HG03457 (cell line): Measurements from ENCODE around the gene TSPAN14.

Source experiments
- ATAC-seq: cut with Tn5 transposase; IDR thresholded peaks from one replicate; pipeline ENCODE4 v1.9.1; 2021; ENCODE audit warnings: moderate number of reproducible peaks; ENCODE audit not compliant: unreplicated experiment

Gene TSPAN14

DNA sequence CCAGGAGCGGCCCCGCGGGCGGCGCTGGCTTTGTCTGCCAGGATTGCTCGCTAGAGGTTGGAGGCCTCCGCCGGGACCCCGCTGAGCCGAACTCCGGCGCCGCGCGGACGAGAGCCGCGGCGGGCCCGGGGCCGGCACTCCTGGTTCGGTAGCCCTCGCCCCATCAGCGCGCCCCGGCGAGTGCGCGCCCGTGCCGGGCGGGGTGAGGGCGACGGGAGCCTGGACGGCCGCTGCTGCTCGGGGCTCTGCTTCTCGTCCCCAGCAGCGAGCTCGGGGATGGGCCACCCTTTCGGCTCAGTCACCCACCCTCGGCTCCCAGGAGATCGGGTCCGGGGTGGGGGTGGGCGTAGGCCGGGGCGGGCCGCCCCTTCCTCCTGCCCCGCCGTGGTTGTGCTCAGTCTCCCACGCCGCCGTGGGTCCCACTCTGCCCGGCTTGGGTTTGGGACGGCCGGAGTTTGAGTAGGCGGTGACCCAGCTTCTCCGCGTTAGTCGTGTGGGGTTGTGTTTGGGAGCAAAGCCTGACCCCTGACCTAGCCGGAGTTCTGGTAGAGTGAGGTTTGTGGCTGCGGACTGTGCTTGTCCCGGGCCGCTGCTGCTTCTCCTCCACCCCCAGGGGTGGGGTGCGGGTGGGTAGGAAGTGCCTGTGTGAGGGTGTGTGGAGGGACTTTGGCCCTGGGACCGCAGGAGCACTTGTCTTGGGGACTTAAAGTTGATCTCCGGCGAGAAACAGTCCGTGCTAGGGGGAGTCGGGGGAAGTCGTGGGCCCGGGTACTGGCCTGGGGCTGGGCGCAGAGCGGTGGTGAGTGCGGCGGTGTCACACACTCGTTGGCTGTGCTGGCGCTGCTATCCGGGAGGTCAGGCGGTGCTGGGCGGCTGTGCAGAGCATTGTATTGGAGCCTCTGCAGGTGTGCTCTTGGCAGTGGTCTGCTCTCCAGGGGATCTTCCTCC lies 677 bp downstream of the TSPAN14 start:
- ATAC-seq = peak; percentile 15

DNA sequence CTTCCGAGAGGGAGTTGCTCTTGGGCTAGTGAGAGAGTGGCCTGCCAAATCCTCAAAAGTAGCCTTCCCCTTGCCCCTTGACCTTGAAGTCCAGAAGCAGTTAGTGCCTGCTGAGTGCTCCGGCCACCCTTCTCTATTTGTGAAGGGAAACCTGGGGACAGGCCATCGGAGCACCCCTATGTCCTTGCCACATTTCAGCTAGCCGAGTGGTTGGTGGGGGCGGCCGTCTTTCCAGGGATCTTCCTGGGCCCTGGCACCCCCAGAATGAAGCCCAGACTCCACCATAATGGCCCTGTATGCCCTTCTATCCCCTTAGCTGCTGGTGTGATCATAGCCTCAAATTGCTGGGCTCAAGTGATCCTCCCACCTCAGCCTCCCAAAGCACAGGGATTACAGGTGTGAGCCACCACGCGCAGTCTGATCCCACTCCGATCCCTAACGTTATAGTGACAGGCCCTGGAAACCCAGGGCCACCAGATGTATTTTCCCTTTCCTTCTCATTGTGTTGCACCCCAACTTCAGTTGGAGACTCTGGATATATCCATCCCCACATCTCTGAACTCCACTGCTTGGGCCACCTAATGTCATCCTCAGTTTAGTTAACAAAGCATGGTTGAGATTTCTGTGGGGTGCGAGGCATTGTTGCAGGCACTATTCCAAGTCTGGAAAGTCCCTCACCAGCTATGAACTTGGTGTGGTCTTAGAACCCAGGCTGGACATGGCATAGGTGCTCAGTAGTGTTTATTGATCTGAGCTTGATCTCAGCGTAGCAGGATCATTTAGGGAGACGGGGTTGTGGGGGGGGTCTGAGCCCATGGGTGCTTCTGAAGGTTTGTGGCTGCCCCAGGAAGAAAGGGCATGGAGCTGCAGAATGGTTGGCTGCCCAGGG lies 1.6 kb downstream of the TSPAN14 start:
- no peak for ATAC-seq

DNA sequence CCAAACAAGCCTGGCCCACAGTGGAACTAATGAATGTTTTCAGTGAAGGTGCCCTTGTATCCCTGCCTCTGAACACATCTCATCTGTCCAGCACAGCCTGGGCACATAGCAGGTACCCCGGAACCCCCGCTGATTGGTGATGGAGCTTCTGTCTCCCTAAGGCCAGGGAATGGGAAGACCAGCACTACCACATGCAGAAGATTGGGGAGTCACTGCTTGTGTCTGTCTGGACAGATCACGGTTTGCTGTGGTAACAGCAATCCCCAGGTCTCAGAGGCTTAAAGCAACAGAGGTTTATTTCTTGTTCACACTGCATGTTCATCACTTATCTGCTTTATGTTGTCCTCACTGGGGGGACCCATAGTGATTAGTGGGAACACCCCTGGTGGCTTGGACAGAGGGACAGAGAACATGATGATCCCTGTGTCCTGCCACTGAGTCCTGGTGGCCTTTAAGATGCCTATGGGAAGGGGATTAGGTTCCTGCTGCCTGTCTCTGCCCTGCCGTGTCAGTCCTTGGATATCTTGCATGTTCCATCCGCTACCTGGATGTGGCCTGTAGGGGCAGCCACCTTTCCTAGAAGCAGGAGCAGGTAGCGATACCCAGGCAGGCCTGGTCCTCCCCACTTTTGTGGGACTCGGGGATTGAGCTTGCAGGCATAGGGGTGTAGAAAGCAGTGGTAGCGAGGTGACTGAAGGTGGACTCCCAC lies 3.6 kb downstream of the TSPAN14 start:
- ATAC-seq = no peak

DNA sequence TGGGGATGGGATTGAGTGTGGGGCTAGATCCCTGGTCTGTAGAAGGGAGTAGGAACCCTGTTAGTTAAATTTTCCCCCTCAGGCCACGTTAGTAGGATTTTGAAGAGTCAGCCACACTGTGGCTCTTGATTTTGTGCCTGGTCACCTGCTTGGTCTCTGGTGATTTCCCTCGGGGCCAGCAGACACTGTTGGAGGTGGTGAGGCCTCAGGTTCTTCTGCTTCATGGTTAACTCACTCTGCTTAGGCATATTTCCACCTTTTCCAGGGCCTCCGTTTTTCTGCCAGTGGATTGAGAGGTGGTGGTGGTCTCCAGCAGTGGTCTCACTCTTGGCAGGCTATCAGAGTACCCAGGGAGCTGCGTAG lies 4.1 kb downstream of the TSPAN14 start:
- no peak for ATAC-seq

DNA sequence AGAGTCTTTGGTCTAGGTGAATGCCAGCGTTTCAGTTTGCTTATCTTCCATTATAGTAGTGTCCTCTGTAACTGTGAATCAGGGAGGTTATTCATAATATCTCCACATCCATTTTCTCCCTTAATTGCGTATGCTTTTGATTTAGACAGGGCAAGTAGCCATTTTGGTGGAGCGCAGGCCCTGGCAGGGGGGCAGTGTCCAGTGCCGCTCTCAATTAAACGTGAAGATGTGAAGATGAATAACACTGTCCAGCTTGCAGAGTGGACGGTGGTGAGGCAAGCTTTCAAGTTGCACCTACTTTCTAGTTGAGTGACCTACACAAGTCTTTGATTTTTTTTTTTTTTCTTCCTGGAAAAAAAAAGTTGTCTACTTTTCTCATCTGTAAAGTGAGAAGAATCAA lies 4.5 kb downstream of the TSPAN14 start:
- ATAC-seq = no peak

DNA sequence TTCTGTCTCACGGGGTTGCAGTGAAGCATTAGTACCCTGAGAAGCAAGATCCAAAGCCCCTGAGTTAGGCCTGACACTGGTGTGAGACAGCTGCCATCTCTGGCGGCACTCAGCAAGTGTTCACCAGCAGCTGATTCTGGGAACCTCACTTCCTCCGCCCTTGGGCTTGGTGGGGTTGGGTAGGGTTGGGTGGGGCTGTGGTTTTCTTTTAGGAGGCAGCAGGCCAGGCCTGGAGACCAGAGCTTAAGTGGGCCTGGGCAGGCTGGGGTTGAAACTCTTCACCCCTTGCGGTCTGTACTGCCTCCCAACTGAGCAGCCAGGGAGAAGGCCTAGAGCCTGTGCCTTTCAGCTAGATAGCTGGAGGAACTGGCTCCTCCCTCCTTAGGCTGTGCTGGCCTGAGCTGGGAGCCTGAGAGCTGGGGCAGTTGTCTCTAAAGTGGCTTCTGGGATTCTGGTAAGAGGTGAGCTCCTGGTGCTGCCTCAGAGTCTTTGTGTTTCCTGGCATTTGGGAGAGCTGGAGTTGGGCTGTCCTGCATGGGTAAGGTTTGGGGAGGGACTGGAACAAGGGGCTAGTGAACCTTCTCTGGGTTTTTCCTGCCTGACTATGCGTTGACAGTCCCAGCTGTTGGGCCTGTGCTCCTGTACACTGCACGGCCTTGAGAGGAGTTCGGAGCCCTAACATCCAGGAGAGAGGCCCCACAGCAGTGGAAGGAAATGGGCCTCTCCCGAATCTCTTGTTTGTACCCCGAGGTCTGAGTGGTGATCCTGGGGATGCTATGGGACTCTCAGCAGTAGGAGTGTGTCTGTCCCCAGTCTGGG lies 5.1 kb downstream of the TSPAN14 start:
- ATAC-seq = peak; percentile 54

DNA sequence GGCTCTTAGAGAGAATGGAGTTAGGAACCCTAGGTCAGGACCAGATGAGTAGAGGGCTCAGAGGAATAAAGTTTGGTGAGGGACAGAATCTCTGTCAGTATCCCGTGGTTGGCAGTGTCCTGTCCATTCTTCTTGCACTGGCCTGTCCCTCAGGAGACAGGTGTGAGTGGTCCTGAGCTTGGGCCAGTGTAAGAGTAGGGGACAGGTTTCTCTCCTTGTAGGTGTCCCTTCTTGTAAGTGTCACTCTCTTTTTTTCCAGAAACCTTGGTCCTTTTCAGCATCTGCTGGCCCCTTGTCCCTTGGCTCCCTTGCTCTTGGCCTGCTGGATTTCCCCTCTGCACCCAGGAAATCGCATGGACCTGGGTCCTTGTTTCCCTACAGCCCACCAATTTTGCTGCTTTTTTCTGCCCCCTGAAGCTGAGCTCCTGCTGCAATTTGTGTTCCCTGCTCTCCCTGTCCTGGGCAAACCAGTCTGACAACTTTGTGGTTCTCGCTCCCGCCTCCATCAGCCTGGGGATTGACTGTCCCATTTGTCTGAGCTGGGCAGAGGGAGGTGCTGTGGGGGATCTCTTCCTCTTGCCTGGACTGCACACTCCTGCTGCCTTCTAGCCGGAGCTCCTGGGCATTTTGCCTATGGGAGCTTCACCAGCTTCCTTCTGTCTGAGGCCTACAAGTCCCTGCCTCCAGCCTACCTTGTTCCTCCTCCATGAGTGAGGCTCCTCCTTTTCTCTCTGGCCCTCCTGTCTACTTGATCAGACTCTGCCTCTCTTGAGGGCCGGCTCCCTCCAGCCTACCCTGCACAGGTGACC lies 6.5 kb downstream of the TSPAN14 start:
- no peak for ATAC-seq

DNA sequence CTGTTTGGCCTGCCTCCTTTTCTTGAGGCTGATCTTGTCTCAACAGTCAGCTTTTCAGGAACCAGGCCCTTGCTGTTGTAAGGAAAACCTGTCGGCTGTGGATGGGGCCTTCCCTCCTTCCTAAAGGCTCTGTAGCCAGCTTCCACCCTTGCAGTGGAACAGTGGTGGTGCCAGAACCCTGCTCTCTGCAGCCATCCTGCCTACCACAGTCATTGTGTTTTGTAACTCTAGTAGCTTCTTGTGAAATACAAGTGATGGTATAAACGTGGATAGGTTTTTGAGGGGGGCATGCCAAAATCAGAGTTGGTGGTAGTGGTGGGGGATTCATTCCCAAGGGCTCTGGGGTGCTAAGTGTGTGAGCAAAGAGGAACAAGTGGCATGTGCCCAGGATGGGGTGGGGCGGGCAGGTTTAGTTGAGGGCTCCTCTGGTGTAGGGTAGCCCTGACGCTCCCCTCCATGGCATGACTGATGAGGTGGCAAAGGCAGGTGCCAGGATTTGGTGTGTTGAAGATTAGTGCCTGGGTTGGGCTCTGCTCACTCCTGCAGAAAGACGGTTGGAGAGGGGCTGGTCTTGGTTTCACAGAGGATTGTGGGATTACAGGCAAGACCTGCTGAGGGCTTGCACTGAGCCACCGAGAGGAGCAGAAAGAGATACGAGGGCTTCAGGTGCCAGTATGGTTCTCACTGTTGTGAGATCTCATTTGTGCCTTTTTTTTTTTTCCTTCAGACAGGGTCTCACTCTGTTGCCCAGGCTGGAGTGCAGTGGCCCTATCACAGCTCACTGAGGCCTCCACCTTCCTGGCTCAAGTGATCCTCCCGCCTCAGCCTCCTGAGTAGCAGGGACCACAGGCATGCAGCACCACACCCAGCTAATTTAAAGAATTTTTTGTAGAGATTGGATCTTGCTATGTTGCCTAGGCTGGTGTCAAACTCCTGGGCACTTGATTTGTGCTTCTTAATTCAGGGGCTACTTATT lies 7.4 kb downstream of the TSPAN14 start:
- ATAC-seq = no peak

DNA sequence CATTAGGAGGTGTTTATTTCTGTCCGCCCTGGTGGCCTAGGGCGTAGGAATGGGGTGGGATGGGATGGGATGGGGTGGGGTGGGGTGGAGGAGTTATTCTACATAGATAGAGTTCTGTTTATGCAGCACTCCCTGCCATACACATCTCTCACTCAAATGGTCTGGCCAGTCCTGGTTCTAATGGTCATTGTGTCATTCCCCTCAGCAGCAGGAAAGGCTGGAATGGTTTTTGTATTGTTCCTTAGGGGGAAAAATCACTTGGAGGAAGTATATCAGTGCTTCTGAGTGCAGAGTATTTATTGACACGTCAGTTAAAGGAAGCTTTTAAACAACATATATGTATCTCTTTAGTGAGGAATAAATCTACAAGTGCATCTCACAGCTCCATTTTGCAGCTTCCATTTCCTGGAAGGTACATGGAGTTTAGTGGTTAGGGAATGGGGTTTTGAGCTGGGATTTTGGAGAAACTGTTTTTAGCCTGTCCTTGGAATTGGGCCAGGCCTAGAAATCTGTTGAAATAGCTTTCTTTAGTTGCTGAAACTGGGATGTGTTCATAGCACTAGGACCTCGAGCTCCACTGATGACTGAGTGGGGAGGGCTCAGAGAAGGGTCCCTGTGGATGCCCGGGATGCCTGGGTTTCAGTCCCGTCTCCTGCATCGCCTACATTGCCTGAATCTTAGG lies 8.3 kb downstream of the TSPAN14 start:
- no peak for ATAC-seq

DNA sequence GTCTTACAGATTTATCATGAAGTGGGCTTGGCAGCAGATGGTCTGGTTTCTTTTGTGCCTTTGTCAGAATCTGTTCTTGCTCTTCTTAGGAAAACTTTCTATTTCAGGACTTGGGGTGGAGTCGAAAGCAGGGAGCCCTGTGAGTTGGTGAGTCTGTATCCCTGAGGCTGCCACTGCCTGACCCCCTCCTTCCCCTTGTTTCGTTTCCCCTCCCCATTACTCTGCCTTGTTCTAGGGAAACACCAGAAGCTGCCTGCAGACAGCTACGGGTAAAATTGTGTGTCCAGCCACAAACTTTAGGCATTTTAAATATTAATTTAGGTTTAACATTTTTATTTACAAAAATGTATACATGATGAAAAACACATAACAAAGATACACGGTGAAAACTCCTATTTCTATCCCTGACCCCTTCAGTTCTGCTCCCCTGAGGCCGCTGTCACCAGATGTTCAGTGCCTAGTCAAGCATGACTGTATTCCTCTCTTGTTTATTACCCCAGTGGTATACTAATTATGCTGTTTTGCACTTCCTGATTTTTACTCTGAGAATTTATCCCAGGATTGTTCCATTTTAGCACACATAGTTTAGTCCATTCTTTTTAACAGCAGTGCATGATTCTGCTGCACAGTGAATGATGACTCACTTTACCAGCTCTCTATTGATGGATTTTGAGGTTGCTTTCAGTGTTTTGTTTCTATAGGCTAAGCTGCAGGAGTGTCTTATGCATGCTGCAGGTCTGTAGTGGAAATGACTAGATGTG lies 9.1 kb downstream of the TSPAN14 start:
- no peak for ATAC-seq

DNA sequence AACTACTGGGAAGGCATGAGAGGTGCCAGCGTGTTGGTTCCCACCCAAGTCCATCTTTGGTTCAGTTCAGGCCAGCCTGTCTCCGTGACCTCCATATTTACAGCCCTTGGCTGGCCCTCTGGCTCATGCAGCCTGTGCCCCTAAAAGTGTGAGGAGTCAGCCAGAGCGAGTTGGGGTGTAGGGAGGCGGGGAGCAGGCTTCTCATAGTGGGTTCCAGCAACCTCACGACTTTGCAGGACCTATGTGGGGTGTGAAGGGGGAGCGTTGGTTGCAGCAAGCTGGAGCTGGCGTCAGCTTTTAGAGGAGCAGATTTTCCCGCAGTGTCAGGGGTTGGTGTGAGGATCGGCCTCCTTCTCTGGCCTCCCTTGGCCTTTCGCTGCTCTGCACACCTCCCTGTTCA lies 9.8 kb downstream of the TSPAN14 start:
- no peak for ATAC-seq

DNA sequence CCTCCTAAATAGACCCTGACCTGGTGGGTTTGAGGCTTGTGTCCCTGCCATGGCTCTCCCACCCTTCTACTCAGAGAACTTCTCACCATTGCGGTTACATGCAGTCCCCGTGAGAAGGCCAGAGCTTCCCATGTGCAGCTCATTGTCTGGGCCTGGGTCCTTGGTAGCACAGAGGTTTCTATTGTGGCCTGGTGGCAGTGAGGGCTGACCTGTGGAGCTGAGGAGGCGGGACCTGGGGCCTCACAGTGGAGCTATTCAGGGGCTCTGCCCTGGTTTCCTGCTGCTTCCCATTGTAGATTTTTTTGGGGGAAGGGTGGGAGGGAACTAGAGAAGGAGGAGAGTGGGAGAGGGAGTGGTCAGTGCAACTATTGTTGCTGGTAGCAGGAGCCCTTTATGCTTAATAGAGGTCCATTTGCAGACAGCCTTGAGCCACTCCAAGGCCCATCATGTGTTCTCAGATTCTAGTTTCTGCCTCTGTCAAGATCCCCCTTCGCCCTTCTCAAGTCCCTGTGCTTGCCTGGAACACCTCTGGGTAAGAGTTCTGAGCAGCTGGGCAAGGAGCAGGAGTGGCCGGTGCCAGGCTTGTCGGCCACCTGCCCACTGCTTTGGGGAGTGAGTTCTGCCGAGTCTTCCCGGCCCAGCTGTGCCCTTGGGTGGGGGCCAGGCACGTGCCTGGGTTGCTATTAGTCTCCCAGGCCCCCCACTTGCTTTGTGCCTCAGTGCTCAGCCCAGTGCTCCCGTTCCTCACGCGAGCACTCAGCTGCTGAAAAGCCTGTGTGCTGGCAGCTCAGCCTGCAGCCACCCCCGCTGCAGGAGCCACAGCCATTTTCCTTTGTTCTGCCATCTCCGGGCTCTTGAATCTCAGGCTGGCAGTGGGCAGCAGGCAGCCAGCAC lies 10.7 kb downstream of the TSPAN14 start:
- no peak for ATAC-seq

DNA sequence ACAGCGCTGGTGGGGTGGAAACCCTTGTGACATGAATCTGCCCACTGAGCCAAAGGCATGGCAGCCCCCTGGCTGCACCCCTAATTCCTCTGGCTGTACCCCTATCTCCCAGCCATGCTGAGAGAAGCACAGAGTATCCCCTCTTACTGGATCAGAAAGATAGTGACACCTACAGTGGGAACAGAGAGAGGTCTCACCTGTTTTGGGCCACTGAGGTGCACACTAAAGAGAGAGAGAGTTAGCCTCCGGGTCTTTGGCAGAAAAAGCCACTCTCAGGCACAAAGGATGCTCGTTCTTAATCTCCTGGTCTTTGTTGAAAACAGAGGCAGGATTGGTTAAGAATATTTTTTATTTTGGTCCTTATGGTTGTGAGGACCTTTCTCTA lies 11.3 kb downstream of the TSPAN14 start:
- ATAC-seq = no peak

DNA sequence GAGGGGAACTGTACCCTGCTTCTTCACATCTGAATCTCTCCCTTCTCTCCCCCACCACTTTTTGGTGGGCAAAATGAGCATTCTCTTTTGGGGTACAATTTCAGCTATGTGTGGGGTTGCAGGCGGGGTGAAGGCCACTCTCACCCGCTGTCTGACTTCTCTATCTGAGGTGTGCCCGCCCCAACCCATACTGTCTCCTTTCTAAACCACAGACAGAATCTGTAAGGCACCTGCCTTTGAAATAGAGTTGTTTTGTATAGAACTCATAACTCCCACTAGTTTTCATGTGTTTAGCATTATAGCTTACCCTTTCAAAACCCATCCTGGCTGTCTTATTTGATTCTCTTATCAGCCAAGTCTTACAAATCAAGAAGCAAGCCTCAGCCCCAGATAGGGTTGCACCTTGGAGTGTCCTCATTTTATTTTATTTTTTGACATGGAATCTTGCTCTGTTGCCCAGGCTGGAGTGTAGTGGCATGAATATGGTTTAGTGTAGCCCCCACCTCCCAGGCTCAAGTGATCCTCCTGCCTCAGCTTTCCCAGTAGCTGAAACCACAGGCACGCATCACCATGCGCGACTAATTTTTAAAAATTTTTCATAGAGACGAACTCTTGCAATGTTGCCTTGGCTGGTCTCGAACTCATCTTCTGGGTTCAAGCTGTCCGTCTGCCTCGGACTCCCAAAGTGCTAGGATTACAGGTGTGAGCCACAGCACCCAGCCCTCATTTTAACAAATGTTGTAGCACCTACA lies 11.9 kb downstream of the TSPAN14 start:
- no peak for ATAC-seq

DNA sequence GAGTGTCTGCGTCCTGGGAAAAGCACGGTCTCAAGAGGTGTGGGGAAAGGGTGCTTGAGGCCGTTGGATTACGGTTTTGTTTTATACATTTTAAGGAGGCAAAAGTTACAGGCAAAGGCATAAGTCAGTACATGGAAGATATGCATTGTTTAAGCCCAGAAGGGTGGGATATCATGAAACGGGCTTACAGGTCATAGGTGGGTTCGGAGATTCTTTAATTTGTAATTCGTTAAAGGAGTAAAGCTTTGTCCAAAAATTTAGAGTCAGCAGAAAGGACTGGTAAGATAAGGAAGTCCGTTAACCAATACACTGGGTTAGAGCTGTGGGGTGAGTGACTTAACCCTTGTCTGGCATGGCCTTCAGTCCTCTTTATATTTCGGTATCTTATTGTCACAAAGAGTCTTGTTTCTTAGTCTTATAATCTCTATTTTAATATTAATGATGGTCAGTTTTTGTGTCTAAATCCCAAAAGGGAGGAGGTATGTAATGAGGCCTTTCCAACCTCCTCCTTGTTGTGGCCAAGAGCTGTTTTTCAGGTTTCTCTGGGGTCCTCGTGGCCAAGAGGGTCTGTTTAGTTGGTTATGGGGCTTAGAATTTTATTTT lies 12.7 kb downstream of the TSPAN14 start:
- no peak for ATAC-seq
